HUES6 (cell line): ENCODE measurements around the gene KIZ.

Experiments
- H3K27ac ChIP-seq: 2 replicates; pipeline ENCODE4 v1.7.0; 2013; ENCODE audit warnings: low read depth, mild to moderate bottlenecking, low read length, inconsistent platforms
- H3K27me3 ChIP-seq: 2 replicates; pipeline ENCODE4 v1.6.1; 2013; ENCODE audit warnings: low read length; ENCODE audit not compliant: control insufficient read depth, insufficient read depth
- H3K36me3 ChIP-seq: 2 replicates; pipeline ENCODE4 v1.6.1; 2013; ENCODE audit warnings: low read length; ENCODE audit not compliant: control insufficient read depth, insufficient read depth
- H3K4me1 ChIP-seq: 2 replicates; pipeline ENCODE4 v1.6.1; 2013; ENCODE audit warnings: low read length; ENCODE audit not compliant: control insufficient read depth, insufficient read depth
- H3K4me3 ChIP-seq: 2 replicates; pipeline ENCODE4 v1.5.1; 2013; ENCODE audit warnings: low read depth, low read length
- H3K9ac ChIP-seq: one replicate; pipeline ENCODE4 v1.6.1; 2013; ENCODE audit warnings: mild to moderate bottlenecking, low read length
- H3K9me3 ChIP-seq: 2 replicates; pipeline ENCODE4 v1.6.1; 2013; ENCODE audit warnings: low read depth, low read length; ENCODE audit not compliant: control insufficient read depth, insufficient read depth

The KIZ gene

DNA sequence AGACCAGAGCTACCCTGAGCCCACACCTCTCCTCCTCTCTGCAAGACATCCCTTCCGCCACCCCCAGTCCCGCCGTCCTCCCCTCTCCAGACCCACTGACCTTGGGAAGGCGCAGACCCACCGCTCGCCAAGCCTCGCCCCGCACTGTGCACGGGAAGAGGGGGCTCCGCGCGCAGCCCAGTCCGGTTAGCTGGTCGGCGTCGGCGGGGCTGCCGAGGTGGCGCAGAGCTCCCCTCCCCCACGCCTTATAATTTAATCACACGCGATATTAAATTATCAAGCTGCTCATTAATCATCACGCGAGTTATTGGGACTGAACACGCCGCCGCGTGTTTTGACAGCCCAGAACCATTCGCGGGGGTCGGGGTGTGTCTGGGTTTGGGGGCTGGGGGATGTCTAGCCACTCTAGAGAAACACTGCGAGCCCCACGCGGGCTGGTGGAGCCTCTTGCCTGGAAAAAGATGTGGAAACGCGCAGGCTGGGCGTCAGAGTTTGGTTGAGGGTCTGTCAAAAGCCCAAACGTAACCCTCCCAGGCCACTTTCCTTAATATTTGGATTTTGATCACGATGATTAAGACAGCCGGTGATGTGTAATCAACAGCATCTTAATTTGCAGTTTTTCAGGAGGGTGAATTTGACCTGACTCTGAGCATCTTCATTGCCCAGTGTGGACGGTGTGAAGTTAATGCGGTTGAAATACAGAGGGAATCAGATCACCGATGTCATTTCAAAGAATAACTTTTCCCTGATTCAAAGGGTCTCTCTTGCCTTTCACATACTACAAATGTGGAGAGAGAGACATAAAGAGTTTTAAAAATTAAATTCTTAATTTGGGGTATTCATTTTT lies 19.5 kb upstream of the KIZ start, which contains the start of gene LINC00237:
Gene LINC00237, minus strand, starts transcription at position 188 of the 847 bp plus-strand sequence.
- peak within 1 kb of the TSS; percentile 31 for H3K9ac ChIP-seq
- H3K27me3 ChIP-seq: peaks cover 81% of the 10 kb centered on the region
- no peaks in the 10 kb centered on the region for H3K36me3 ChIP-seq
- H3K4me1 ChIP-seq: peaks cover 23% of the 10 kb centered on the region
- no peak within 1 kb of the TSS for H3K27ac ChIP-seq
- peak within 1 kb of the TSS; percentile 79 for H3K4me3 ChIP-seq
- no peaks in the 10 kb centered on the region for H3K9me3 ChIP-seq

DNA sequence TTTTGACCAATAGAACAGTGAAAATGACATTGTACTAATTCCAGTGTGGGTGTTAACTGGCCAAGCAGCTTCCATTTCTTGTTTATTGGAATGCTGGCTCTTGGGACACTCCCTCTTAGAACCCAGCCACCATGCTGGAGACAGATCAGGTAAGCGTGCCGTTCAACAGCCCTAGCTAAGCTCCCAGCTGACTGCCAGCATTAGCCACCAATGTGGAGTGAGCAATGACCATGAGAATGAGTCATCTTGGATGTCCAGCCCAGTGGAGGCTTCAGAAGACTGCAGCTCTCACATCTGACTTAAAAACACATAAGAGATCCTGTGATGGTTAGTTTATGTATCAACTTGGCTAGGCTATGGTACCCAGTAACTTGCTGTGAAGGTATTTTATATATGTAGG lies 16.7 kb upstream of the KIZ start:
- no peak overlapping the region for H3K9ac ChIP-seq
- no peak overlapping the region for H3K27ac ChIP-seq
- peaks cover 54% of the 10 kb centered on the region for H3K27me3 ChIP-seq
- no peak overlapping the region for H3K4me3 ChIP-seq
- H3K4me1 ChIP-seq: peaks cover 15% of the 10 kb centered on the region
- no peaks in the 10 kb centered on the region for H3K36me3 ChIP-seq
- H3K9me3 ChIP-seq: no peaks in the 10 kb centered on the region

DNA sequence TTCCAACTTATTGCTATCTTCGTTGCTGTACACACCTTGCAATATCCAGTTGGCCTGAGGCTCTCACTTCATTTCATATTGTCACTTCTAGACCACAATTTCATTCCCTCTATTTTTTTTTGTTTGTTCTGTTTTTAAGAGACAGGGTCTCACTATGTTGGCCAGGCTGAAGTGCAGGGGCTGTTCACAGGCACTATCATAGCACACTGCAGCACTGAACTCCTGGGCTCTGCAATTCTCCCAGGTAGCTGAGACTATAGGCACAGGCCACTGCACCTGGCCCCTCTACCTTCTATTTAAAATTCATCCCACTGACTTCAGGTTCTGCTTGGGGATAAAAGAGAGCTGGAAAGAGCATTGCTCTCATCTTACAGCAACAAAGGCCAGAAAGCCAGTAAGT lies 15.1 kb upstream of the KIZ start:
- Histone ChIP-seq H3K36me3 (no peaks in the 10 kb centered on the region), H3K27ac (no peak overlapping the region), H3K9me3 (no peaks in the 10 kb centered on the region), H3K9ac (no peak overlapping the region), H3K4me3 (no peak overlapping the region), H3K27me3 (peaks cover 37% of the 10 kb centered on the region), H3K4me1 (peaks cover 8% of the 10 kb centered on the region)

DNA sequence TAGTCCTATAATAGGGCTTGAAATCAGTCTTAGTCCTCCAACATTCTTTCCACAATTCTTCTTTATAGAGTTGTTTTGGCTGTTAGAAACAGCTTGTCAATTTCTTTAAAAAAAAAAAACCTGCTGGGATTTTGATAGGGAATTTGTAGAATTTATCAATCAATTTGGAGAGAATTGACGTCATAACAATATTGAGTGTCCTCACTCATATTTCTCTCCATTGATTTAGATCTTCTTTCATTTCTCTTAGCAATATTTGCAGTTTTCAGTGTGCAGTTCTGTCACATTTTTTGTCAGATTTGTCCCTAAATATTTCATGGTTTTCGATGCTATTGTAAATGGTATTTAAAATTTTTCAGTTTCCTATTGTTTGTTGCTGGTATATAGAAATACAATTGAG lies 14.5 kb upstream of the KIZ start:
- H3K36me3 ChIP-seq: no peaks in the 10 kb centered on the region

DNA sequence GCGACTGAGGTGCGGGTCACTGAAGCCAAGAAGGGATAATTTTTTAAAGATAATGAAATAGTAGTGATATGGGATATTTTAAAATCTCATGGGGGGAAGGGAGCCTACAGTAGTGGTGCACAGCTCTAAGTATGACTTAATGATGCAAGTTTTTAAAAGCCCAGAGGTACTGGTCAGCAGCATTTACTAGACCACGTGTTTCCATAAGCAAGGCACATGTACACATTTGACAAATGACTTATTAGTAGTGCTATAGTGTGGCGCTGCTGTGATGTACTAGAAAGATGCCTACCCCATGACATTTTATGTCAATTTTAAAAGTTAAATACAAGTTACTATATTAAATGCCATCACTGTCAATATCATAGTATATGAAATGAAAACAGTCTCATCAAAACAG lies 12.2 kb upstream of the KIZ start:
- no peaks in the 10 kb centered on the region for H3K9me3 ChIP-seq
- no peak overlapping the region for H3K4me3 ChIP-seq
- peaks cover 9% of the 10 kb centered on the region for H3K27me3 ChIP-seq
- H3K27ac ChIP-seq: no peak overlapping the region
- no peak overlapping the region for H3K9ac ChIP-seq
- H3K4me1 ChIP-seq: peaks cover 2% of the 10 kb centered on the region; the same call in 1 of the 2 replicates
- H3K36me3 ChIP-seq: no peaks in the 10 kb centered on the region

More for the DNA sequence above, 14.5 kb upstream of the KIZ start:
- peaks cover 5% of the 10 kb centered on the region for H3K4me1 ChIP-seq
- H3K4me3 ChIP-seq: no peak overlapping the region
- H3K27ac ChIP-seq: no peak overlapping the region
- no peak overlapping the region for H3K9ac ChIP-seq
- peaks cover 31% of the 10 kb centered on the region for H3K27me3 ChIP-seq
- H3K9me3 ChIP-seq: no peaks in the 10 kb centered on the region

DNA sequence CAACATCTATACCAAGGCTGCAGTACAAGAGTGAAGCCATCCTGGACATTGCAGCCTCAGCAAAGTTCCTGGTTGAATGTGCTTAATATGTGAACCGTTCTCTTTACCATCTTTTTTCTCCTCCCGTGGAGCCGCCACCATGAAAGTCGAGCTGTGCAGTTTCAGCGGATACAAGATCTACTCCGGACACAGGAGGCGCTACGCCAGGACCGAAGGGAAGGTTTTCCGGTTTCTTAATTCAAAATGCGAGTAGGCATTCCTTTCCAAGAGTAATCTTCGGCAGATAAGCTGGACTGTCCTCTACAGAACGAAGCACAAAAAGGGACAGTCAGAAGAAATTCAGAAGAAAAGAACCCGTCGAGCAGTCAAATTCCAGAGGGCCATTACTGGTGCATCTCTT lies 11.3 kb upstream of the KIZ start:
- no peaks in the 10 kb centered on the region for H3K9me3 ChIP-seq
- H3K27me3 ChIP-seq: no peaks in the 10 kb centered on the region
- no peak overlapping the region for H3K27ac ChIP-seq
- no peak overlapping the region for H3K9ac ChIP-seq
- peaks cover 2% of the 10 kb centered on the region; the same call in 1 of the 2 replicates for H3K4me1 ChIP-seq
- no peak overlapping the region for H3K4me3 ChIP-seq
- no peaks in the 10 kb centered on the region for H3K36me3 ChIP-seq

DNA sequence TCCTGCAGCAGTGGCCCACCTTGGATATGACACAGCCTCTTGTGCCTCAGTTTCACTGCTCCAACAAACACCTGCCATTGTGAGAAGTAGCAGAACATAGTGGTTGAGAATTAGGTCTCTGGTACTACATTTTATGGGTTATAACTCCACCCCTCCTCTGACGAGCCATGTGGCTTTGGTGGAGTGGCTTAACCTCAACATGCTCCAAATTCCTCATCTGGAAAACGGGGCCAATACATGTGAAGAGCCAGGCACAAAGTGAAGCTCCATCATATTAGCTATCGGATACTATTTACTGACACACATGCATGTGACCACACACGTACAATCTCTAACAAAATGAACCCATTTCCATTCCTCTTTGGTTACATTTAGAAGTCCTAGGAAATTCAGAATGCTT lies 8.4 kb upstream of the KIZ start:
- Histone ChIP-seq H3K4me1 (no peaks in the 10 kb centered on the region), H3K27ac (no peak overlapping the region), H3K36me3 (no peaks in the 10 kb centered on the region), H3K27me3 (no peaks in the 10 kb centered on the region), H3K9me3 (peaks cover 6% of the 10 kb centered on the region), H3K4me3 (no peak overlapping the region), H3K9ac (no peak overlapping the region)

DNA sequence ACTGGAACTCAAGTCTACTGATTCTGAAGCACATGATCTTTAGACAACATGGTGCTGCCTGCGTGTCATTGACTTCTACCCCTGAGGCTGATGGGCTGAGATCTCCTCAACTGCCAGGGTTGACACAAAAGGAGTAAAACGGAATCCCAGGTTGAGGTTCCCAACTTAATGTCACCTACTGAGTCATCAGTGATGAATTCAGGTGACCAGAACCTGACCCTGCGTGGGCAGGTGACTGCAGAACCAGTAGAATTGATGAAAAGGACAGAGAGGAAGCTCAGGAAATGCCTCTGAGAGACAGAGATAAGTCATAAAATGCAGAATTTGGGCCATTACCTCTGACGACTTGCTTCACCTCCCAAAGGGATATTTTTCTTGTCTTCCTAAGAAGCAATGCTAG lies 7.7 kb upstream of the KIZ start:
- no peak overlapping the region for H3K4me3 ChIP-seq
- peaks cover 6% of the 10 kb centered on the region for H3K9me3 ChIP-seq

DNA sequence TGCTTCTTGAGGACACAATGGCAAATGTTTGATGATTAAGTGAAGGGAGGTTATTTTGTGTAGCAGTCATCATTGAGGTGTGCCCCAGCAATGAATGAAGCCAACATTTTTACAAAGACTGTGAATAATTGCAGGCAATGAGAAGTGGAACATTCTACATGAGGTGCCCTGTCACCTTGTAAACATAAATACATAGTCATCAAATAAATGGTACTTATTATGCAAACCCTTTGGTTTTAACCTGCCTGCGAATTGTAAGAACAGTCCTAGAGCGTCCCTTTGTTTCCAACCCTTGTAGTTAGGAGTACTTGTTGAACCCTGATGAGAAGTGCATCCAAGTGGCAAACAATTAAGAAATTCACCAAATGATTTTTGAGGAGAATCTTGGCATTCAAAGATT lies 7.1 kb upstream of the KIZ start:
- no peak overlapping the region for H3K4me3 ChIP-seq
- H3K9me3 ChIP-seq: peaks cover 6% of the 10 kb centered on the region
- H3K27me3 ChIP-seq: no peaks in the 10 kb centered on the region
- no peak overlapping the region for H3K9ac ChIP-seq
- H3K4me1 ChIP-seq: no peaks in the 10 kb centered on the region
- no peaks in the 10 kb centered on the region for H3K36me3 ChIP-seq
- no peak overlapping the region for H3K27ac ChIP-seq

More for the DNA sequence above, 7.7 kb upstream of the KIZ start:
- H3K36me3 ChIP-seq: no peaks in the 10 kb centered on the region
- no peak overlapping the region for H3K9ac ChIP-seq
- no peaks in the 10 kb centered on the region for H3K27me3 ChIP-seq
- no peaks in the 10 kb centered on the region for H3K4me1 ChIP-seq
- no peak overlapping the region for H3K27ac ChIP-seq

DNA sequence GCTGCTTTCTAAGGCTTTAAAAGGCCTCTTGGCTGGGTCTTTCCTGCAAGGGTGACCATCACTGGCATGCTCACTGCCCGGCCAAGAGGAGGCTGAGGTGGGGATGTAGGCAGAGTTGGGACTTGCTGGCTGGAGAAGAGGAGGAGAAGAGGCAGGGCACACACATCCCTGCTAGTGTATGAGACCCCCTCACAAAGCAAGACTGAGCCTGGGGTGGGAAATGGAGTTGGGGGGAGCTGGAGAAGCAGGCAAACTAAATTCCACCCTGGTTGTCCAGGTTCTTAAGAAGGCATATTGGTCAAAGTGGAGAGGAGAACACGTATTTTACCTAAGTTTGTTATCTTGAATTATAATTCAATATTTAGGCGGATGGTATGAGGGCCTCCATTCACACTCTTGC lies 1.7 kb upstream of the KIZ start:
- Histone ChIP-seq H3K9ac (no peak overlapping the region), H3K9me3 (peaks cover 6% of the 10 kb centered on the region), H3K27me3 (no peaks in the 10 kb centered on the region), H3K27ac (no peak overlapping the region), H3K4me1 (peaks cover 12% of the 10 kb centered on the region), H3K36me3 (no peaks in the 10 kb centered on the region), H3K4me3 (no peak overlapping the region)

DNA sequence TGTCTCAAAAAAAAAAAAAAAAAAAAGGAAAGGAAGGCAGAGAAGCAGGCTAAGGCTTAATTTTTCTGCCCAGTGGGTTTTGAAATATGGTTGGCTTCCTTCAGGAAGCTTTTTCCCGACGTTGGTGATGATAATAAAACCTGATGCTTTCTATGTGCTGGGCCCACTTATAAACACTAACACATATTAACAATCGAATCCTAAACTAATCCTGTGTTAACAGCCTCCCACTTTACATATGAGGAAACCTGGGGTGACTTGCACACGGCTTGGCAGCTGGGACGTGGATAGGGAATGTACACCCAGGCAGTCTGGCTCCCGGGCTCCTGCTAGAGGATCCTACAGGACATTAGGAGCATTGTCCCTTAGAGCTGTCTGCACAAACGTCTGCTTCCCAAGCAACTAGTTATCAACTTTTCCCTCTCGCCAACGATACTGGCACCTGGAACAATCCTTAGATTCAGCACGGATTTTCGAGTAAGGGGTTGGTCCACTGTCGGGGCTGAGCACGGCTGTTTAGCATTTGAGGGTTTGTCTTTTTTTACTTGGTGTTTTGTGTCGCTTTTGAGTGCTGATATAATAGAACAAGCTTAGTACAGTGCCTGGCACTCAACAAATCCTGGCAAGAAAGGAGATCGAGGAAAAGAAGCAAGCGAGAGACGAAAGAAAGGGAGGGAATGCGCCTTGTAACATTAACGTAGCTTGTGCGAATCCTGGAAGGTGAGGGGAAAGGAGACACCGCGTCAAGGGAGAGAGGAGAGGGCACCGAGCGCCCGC lies 622 bp upstream of the KIZ start:
- Histone ChIP-seq H3K4me1 (peaks cover 15% of the 10 kb centered on the region), H3K27ac (no peak overlapping the region), H3K9ac (peak overlapping the region; percentile 15), H3K9me3 (peaks cover 6% of the 10 kb centered on the region), H3K4me3 (peak overlapping the region; percentile 67), H3K27me3 (no peaks in the 10 kb centered on the region), H3K36me3 (no peaks in the 10 kb centered on the region)
